GM19328 (cell line): Measurements from ENCODE around the gene LRGUK.

Experiments used
- ATAC-seq: cut with Tn5 transposase; IDR thresholded peaks from one replicate; pipeline ENCODE4 v1.9.1; 2021; ENCODE audit warnings: mild to moderate bottlenecking, moderate library complexity; ENCODE audit not compliant: unreplicated experiment

Gene LRGUK

DNA sequence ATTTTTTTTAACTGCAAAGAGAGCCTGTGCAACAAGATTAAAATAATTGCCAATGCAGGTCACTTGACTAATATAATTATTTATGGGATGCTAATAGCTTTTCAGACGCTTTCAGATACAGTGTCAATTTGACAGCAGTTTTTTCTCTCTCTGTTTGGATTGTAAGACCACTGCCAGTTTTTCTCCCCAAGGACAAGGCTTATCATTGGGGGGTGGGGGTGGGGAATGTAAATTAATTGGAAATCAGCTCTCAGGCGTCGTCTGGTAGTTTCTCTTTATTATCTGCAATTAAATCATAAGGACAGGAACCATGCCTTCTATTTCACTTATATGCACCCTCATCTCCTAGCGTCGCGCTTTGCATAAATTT lies 559 bp upstream of the LRGUK start:
- ATAC-seq, result no peak

DNA sequence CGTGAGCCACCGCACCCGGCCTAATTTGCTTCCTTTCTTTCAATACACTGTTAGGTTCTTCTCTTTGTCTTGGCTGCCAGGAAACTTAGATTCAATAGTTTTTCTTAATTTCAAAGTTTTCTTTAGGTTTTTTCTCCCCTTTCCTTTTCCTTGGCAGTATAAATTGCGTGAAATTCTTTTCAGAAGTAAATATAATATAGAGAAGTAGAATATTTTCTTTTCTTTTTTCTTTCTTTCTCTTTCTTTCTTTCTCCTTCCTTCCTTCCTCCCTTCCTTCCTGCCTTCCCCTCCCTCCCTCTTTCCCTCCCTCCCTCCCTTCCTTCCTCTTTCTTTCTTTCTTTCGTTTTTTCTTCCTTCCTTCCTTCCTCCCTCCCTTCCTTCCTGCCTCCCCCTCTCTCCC lies 1.7 kb downstream of the LRGUK start:
- ATAC-seq, result no peak

DNA sequence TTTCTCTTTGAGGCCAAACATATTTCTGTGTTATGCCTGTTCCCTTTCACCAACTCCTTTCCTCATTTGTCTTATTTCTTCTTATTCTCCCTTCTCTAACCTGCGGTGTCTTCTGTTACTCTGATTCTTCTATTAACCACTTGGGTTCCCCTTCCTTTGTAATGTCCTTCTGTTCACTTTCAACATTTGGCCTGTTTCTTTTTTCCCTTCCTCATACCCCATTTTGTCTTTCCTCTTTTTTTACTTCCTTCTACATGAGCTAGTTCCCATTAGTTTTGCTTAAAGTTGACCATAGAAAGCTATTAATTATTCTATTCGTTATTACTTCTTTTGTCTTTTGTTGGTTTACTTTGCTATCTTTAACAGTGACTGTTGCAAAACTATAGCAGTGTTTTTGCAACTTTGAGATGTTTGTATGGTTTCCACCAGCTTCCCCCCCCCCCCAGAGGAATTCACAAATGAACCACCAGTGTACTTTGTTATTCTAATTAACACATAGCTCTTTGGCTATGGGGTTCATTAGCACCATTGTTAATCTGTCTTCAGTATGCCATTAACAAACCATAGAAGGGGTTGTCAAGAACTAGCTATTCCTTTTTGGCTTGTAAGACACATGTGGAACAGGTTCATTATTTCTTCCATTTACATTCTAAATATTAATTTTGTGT lies 2.9 kb downstream of the LRGUK start:
- ATAC-seq, result no peak

DNA sequence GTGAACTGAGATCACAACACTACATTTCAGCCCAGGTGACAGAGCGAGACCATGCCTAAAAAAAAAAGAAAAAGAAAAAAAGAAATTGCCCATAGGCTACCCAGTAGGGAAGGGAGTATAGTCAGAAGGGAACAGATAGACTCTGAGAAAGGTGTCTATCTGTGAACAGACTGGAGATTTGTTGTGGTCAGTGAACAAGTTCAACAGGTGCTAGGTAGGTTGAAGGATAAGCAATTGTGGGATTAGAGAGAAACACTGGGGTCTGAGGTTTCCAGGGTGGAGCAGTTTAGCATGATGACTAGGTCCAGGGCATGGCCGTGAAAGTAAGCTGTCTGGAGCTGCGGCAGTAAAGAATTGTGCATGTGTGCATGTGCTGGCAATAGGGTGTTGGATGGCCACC lies 6.9 kb downstream of the LRGUK start:
- no peak for ATAC-seq

DNA sequence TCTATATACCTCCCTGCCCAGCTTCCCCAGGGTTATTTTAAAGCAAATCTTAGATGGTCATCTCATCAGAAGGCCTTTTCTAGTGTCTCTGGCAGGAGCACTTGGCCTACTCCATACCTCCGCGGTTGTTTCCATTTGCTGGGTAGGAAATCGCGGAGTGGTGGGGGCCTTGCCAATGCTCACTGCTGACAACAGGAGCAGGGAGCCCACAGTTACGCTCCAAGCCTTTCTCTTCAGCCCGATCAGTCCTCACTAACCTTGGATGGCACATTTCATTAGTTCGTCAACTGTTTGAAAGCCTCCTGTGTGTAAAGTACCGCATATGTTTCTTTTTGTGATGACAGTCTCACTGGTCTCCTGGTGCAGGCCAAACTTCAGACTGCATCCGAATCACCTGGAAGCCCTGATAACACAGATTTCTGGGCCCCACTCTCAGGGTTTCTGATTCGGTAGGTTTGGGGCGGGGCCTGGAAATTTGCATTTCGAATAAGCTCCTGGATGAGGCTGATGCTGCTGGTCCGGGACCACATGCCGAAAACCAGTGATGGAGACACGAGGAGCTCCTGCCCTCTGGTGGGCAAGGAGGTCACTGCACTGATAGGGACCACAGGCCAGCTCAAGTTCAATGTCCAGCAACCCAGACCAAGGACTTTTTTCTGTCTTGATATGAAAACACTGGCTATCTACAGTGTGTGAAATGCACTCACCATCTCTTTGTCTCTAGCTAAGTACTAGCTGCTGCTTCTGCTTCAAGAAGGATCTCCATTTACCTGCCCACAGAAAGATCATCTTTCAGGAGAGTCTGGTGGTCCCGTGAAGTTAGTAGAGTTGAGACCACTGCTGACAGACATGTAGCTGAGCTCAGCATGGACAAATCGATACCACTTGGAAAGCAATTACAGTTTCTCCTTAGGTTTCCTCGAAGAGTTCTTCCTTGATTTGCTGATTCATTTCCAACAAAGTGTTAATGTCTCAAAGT lies 14.0 kb downstream of the LRGUK start:
- ATAC-seq, result peak; percentile 58

DNA sequence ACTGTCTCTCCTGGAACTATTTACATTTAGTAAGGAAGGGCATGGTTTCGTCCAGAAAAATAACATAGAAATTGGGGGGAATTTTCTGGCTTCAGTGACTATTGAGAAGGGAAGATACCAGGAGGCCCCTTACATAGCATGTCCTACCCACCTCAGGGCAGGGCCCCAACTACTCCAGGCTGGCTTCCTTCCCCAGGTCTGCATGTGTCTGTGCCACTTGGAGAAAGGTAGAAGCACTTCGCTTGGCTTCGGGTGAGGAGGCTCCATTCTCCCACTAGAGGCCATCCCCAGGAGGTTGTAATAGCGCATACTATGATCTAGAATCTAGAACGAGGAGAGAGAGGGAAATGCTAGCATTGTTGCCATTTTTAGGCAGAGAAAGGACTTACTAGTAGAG lies 14.7 kb downstream of the LRGUK start:
- ATAC-seq, result no peak

DNA sequence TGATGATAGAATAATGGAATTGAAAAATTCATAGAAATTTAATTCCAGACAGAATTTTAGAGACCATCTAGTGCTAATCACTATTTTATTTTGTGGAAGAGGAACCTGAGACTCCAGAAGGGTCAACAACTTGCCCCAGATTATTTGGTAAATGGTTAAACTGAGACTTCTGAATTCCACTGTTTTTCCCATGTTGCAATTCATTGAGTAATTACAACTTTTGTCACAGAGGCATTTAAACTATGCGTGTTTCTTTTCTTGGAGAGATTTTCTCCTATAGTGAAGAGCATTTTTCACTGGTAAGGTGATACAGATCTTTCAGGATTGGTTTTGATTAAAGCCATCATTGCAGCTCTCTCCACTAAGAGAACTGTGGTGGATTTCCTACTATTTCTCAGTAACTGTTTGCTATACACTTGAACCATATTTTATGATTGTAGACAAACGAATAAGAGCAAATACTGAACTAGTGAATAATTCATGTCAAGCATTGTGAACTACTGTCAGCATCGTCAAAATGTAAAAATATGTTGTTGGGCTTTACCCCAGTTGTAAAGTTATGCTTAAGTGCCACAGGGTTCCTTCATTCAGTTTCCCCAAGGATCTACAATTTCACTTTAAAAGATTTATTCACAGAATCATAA lies 26.5 kb downstream of the LRGUK start:
- no peak for ATAC-seq

DNA sequence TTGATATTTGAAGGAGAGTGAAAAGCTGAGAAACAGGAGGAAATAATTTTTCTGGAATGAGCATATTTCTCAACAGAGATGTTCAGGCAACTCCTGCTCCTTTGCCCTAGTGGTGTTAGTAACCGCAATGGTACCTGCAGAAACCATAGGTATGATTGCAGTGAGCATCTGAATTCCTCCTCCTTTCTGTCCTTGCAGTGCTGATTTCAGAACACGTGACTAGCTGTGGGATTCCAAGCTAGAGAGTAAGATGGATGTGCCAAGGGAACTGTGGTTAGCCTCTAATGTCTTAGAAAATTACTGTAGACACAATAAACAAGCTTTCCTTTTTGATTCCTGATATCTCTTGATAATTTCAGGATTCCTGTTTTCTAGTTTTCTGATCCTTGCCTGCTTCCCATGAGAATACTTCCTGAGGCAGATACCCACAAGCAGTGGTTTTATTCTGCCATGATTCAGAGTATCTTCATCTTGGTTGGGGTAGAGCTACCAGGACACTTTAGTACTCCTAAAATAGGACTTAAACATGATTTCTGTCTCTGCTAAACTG lies 27.5 kb downstream of the LRGUK start:
- no peak for ATAC-seq

DNA sequence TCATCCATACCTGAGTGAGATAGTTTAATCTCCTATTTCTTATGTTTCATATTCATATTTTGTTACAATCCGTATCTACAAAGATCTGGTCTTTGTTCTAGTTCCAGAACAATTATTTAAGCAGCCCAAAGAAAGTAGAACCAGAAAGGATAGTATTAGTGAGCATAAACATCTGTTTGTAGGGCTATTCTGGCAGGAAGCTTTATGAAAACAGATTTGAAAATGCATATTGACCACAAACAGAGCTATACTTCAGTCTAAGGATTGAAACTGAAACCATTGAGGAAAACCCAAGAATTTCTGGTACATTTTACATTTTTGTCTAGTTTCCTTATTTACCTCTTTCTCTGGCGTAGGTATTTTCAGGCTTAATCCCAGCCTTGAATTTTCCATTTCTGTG lies 28.1 kb downstream of the LRGUK start:
- ATAC-seq, result no peak

DNA sequence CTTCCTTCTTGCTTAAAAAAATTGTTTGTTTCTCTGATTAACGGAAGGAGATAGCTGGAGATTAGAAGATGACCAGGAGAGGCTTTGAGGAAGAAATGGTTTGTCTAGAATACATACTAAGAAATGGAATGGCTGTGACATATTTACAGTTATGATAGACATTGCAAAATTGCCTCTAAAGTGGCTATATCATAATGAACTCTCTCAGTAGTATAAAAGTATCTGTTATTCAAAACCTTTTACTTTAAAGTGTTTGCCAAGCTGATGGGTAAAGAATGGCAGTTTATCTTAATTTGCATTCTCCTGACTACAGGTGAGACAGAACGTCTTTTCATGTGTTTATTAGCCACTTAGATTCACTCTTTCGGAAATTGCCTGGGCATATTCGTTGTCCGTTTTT lies 28.7 kb downstream of the LRGUK start:
- no peak for ATAC-seq

DNA sequence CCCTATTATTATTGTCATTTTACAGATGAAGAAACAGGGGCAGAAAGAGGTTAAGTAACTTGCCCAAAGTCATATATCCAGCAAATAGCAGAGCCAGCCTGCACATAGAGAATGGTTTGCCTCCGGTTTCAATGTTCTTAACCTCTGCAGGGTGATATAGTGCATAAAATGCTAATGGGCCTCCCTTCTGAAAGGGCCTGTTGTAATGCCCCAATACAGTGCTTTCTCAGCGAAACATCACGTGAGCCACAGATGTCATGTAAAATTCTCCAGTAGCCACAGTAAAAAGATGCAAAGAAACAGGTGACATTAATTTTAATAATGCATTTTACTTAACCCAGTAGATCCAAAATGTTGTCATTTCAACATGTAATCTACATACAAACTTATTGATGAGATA lies 38.1 kb downstream of the LRGUK start:
- ATAC-seq, result no peak

DNA sequence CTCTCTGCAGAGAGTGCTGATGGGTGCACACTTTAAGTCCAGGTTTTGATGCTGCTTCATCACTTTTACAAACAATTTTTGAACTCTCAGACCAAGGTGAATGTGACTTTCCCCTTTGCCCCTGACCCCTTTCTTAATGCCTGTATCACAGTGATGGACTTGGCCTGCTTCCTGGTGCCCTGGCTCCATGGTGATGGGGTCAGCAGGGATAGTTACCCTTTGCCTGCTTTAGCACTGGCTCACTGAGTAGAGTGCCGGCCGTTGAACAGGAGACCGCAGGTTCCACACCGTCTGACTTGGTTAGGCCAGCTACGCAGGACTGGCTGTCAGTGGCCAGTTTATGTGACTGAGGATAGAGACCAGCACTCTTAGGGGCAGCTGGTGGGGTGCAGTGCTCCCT lies 40.1 kb downstream of the LRGUK start:
- no peak for ATAC-seq

DNA sequence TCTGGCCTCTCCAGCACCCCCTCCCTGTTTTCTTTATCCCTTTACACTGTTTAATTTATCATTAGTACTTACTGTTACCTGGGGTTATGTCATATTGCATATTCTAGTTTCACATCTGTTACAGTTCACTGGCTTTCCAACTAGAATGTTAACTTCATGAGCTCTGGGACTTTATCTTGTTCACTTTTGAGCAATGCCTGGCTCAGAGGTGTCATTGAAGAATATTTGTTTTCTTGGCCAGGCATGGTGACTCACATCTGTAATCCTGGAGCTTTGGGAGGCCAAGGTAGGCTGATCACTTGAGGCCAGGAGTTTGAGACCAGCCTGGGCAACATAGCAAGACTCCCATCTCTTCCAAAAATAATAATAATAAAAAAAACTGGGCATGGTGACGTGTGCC lies 40.7 kb downstream of the LRGUK start:
- no peak for ATAC-seq

DNA sequence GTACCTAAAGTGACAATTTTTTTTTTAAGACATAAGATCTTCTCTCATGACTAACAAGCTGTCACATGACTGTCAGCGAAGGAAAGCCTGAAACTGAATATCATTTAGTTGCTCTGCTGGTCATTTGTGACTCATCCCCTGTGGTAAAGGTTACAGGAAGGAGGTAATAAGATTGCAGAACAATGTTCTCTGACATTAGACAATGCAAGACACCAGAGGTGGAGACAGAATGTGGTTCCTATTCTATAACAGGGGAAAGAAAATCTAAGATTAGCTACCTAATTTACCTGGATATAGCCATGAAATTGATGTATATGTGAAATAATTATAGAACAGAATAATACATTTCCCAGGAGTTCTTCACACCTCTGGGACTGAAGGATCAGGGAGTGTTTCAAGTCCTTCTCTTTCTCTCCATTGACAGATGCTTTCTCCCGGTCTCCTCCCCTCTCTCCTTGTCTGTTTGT lies 47.7 kb downstream of the LRGUK start:
- ATAC-seq, result no peak

DNA sequence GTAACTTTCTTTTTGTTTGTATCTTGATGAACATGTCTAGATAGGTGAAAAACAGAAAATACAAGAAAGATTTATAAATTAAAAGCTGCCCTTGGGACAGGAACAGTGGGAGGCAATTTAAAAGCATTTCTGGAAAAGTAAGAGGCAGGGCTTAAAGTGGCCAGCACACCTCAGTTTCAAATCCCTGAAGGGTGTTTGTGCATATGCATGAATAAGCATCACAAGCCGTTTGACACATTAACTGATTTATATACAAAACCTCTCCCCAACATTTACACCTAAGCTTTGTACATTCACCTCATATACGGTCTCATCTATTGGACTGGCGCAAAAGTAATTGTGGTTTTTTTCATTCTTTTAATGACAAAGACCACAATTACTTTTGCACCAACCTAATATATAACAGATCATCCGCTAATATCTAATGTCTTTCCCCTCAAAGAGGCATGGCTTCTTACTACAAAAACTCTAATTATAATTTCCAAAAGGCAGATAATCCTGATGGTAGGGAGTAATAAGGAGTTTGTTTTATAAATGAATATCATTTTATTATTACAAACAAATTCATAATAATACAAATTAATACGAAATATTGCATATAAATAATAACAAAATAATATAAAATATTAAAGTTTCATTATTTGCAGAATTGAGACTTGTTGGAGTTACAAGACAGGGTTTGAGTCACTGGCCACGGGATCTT lies 48.3 kb downstream of the LRGUK start:
- ATAC-seq, result no peak

DNA sequence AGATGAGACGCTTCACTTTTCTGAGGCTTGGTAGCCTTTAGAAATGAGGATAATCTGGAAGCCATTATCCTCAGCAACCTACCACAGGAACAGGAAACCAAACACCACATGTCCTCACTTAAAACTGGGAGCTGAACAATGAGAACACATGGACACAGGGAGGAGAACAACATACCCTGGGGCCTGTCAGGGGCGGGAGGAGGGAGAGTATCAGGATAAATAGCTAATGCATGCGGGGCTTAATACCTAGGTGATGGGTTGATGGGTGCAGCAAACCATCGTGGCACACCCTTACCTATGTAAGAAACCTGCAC lies 48.9 kb downstream of the LRGUK start:
- no peak for ATAC-seq

DNA sequence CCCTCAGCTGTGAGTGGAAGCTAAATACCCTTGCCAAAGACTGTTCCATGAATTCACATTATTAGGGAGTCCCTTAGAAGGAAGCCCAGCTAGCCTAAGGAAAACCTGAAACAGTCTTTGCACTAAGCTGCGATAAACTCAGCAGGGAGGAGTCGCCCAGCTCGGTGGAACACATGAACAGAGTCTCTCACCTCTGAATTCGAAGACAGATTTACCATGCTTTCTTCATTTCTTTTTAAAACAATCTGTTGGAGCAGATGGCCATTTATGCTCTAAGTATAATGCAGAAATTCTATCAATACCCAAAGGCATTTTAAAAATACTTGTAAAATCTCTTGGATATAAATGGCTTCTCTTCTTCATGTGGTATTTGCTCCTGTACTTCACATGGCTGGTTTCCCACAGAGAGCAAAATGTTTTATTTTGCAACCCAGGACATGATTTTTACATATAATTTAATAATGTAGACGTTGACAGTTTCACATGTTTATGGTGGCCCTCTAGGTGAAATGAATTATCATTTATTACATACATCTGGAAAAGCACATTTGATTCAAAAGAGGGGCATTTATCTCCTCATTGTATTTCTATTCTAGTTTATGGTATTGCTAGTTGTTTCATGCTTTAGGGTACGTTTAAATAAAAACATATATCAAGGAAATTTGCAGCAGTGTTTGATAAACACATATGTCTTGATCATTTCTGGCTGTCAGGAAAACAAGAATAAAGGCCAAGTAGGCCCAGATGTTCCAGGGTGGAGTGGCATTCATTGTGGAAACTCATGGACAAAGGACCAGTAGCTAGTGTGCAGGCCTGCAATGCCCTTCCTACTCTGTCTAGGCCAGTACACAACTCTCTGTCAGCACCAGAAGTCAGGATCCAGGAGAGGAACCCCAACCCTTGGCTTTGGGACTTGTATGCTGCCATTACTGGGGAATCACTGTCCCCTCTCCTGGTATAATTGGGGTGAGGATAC lies 52.2 kb downstream of the LRGUK start:
- no peak for ATAC-seq

DNA sequence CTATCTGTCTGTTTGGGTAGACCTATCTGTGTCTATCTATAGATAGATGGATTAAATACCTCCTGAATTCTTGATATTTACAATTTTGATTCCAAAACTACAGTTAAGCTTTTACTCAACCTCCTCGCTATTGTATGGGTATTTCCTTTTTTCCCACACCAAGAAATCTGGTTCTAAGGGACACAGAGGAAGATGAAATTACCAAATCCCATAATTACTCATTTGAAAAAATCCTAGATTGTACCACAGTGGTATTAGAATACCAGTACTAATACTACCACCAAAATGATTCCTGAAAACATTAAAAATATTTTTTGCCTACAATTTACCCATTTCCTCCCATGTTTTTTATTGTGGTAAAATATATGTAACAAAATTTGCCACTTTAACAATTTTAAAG lies 53.2 kb downstream of the LRGUK start:
- no peak for ATAC-seq

DNA sequence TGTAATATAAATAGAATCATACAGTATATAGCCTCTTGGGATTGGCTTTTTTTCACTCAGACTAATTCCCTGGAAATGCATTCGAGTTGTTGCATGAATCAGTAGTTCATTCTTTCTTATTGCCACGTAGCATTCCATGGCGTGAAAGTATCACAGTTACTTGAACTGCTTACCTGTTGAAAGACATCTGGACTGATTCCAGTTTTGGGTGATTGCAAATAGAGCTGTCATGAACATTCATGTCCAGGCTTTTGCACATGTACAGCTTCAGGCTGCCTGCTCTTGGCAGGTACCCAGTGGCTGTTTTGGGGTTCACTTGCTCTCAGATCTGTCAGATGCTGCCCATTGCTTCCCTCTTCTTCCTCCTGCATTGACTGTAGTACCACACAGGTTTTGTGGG lies 54.9 kb downstream of the LRGUK start:
- ATAC-seq, result no peak

DNA sequence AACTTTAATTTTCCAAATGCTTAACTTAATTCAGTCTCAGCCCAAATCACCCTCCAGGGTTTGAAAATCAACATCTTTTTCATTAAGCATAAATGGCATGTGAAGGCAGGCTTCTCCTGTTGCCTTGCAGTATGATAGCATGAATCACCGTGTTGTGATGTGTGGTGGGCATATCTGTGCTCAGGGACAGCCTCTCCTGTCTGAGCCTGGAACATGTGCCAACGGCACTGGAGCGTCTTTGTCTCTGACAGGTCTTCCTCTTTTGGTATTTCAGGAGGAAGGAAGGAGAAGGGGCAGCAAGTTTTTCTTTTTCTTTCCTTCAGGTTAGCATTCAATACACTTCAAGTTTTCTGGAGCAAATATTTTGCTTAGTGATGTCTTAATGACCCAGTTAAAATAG lies 57.6 kb downstream of the LRGUK start:
- ATAC-seq, result no peak
